Type B pancreatic cell (in vitro differentiated cells): Measurements from ENCODE around the gene ZNF723. TPM values are rescaled to one million over a fixed set of nuclear protein-coding genes. Genes with fewer than 3 reads are reported as not detected.

Experiments used
- DNase-seq: peaks from one replicate; pipeline ENCODE4 v3.0.0; 2021; ENCODE audit warnings: mixed read lengths; ENCODE audit not compliant: unreplicated experiment; ENCODE audit errors: extremely low spot score
- H3K27ac Mint-ChIP-seq: 2 replicates; pipeline ENCODE4 v1.8.0; 2021; ENCODE audit warnings: mild to moderate bottlenecking, mixed read lengths
- H3K27me3 Mint-ChIP-seq: 2 replicates; pipeline ENCODE4 v1.8.0; 2021; ENCODE audit warnings: mixed read lengths
- H3K36me3 Mint-ChIP-seq: 2 replicates; pipeline ENCODE4 v1.8.0; 2021; ENCODE audit warnings: mixed read lengths
- H3K4me1 Mint-ChIP-seq: one replicate; pipeline ENCODE4 v1.8.0; 2021; ENCODE audit warnings: mixed read lengths; ENCODE audit not compliant: unreplicated experiment
- H3K4me3 Mint-ChIP-seq: 2 replicates; pipeline ENCODE4 v1.8.0; 2021; ENCODE audit warnings: mild to moderate bottlenecking, mixed read lengths
- H3K9me3 Mint-ChIP-seq: 2 replicates; pipeline ENCODE4 v1.8.0; 2021; ENCODE audit warnings: mixed read lengths
- CTCF ChIP-seq: fragments of 200-600 bp; sonication (generic); conservative IDR thresholded peaks from 2 replicates; pipeline ENCODE4 v1.5.0; 2021; ENCODE audit warnings: antibody characterized with exemption, mild to moderate bottlenecking
- total RNA-seq: library from RNA; stranded (reverse); gene quantifications from 2 replicates; pipeline ENCODE4 v1.2.1, GENCODE V29; 2021; ENCODE audit warnings: low replicate concordance

ZNF723 gene
- total RNA-seq, 1 donor from 2014 or later = not detected

GRCh38 chr19:22901431-22902130 lies 69.5 kb downstream of the ZNF723 start:
- H3K27ac Mint-ChIP-seq = no peak overlapping the region
- H3K4me3 Mint-ChIP-seq = no peak overlapping the region
- DNase-seq = no peak
- H3K4me1 Mint-ChIP-seq = no peaks in the 10 kb centered on the region
- no peaks in the 10 kb centered on the region for H3K36me3 Mint-ChIP-seq
- no peak for TF ChIP-seq CTCF
- H3K27me3 Mint-ChIP-seq = no peaks in the 10 kb centered on the region
- H3K9me3 Mint-ChIP-seq = peaks cover 4% of the 10 kb centered on the region

Other genes starting within 250 kb of the ZNF723 start
- gene ZNF492, start 198.0 kb upstream of the ZNF723 start, total RNA-seq = not detected in 2 replicates
- not detected in 2 replicates for gene ZNF99, start 48.1 kb upstream of the ZNF723 start, total RNA-seq
- gene ZNF728, start 170.9 kb downstream of the ZNF723 start, total RNA-seq = not detected in 2 replicates